Activated CD4-positive, CD25-positive, alpha-beta regulatory T cell treated with anti-CD3 and anti-CD28 coated beads, Interleukin-2, amount 50 U/mL, for 24 hours (primary cell): ENCODE measurements around the gene KCNIP1.
"Not testable (repeated sequence)": the region's sequence is repeated elsewhere in the genome, so short reads cannot be mapped to it uniquely, and the experiment has no call there.

Experiments used
- ATAC-seq, 2 donors: fragments of 150-1000 bp; cut with Tn5 transposase; one replicate each; pipeline ENCODE4 v1.10.0; 2021; ENCODE audit warnings: mild to moderate bottlenecking in 1 of 2, moderate library complexity in 1 of 2

KCNIP1 gene

GRCh38 chr5:170538096-170538465, 34.3 kb downstream of the KCNIP1 start:
- no peak for ATAC-seq

GRCh38 chr5:170538696-170539586, 35.1 kb downstream of the KCNIP1 start:
- no peak for ATAC-seq

DNA sequence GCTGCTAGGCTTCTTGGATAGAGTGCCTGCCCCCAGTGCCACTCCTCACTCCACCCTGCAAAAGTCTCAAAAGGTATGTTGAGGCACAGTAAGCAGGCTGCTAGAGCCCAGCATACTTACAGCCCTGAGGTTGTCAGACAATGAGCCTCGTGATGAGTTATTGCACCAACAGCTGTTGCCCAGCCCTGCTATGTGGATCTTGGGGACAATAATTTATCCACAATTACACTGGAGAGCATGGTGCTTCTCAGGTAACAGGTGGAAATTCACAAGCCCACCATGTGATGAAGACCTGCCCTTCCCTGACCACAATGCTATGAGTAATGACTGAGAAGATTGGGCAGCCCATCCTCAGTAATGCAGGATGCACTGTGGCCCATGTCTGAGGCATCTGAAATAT, 36.5 kb downstream of the KCNIP1 start:
- ATAC-seq, result no peak

DNA sequence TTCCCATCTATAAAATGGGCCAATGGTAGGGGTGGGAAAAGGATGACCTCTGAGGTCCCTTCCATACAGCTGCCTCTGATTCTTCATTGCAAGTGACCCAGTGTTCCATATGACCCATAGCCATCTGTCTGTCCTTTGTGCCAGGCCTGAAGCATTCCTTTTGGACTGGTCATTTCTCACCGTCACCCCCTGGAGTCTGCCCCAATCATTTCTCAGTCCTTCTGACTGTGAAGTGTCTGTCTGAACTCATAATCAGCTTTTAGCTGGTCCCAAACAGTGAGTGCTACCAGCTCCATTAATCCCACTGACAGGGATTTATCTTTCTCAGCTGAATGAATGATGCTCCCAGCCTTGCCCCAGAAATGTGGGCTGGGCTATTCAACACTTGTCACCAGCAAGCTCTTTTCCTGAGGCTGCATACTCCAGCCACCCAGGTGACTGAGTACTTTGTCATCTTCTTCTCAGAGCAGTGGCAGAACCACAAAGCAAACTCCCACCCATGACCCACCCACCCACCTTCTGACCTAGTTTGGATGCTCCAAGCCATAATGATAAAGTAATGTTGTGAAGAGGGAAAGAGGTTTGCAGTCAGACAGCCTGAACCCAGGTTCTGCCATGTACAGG, 37.4 kb downstream of the KCNIP1 start:
- no peak for ATAC-seq

GRCh38 chr5:170542691-170543293, 39.0 kb downstream of the KCNIP1 start:
- no peak for ATAC-seq

DNA sequence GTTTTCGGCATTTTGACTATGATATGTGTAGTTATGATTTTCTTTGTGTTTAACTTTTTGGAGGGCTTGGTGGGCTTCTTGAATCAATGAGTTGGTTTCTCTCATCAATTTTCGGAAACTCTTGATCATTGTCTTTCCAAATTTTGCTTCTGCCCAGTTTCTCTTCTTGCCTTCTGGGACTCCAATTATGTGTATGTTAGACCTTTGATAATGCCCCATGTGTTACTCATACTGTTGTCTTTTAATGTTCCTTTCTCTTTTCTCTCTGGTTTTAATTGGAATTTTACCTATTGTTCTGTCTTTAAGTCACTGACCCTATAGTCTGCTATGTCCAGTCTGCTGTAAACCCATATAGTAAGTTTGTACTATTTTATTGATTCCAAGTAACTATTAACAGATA, 41.5 kb downstream of the KCNIP1 start:
- ATAC-seq, result no peak

DNA sequence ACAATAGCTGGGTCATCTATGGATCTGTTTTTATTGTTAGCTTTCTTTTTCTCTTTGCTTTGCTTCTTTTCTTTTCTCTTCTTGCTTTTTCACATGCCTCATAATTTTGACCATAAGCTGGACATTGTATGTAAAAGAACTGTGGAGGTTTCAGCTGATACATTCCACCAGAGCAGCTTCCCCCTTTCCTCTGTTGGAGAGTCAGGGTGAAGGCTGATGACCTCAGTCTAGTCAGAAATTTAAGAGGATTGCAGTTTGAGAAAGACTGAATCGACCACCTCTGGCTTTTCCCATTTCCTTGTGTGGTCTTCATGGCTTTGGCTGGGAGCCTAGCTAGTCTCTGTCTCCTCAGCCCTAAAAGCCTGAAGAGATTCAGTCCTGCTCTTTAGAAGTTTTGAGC, 42.0 kb downstream of the KCNIP1 start:
- no peak for ATAC-seq

- ATAC-seq, result no peak
These were observed 42.5 kb downstream of the KCNIP1 start for GRCh38 chr5:170546282-170546681.

DNA sequence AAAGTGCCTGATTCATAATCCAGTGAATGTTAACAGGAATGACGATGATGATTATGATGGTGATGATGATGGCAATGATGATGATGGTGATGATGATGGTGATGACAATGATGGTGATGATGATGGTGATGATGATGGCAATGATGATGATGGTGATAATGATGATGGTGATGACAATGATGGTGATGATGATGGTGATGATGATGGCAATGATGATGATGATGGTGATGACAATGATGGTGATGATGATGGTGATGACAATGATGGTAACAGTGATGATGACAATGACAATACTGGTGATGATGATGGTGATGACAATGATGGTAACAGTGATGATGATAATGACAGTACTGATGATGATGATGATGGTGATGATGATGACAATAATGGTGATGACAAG, 46.6 kb downstream of the KCNIP1 start:
- not testable (repeated sequence) for ATAC-seq

GRCh38 chr5:170551076-170551475, 47.3 kb downstream of the KCNIP1 start:
- no peak for ATAC-seq

DNA sequence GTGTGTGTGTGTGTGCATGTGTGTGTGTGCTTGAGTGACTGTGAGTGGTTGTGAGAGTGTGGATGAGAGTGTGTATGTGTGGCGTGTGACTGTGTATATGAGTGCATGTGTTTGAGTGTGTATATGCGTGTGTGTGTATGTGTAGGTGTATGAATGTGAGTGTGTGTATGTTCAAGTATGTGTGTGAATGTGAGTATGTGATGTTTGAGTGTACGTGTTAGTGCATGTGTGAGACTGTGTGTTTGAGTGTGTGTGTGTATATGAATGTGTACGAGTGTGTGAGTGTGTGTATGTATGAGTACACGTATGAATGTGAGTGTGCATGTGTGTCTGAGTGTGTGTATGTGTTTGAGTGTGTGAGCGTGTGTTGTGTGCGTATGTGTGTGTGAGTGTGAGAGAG, 47.8 kb downstream of the KCNIP1 start:
- no peak for ATAC-seq

DNA sequence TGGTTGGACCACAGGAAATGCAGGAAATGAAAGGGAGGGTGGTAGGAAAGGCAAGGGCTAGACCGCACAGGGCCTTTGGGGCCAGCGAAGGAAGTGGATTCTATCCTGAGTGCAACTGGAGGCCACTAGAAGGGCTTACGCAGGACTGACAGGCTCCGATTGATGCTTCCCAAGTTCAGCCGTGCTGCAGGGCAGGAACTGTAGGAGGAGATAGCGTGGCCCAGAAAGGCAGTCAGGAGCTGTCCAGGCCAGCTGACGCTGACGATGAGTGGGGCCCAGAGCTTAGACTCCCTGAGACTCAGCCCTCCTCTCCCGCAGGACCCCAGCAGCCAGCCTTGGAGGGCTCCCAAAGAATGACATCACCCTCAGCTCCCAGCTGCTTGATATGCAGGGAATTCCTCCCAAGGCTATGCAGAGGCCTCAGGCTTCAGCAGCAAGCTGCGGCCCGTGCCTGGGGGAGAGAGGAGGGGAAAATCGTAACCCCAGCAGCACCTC, 48.8 kb downstream of the KCNIP1 start:
- no peak for ATAC-seq

- ATAC-seq, result no peak
These were observed 49.4 kb downstream of the KCNIP1 start for GRCh38 chr5:170553218-170553617.

DNA sequence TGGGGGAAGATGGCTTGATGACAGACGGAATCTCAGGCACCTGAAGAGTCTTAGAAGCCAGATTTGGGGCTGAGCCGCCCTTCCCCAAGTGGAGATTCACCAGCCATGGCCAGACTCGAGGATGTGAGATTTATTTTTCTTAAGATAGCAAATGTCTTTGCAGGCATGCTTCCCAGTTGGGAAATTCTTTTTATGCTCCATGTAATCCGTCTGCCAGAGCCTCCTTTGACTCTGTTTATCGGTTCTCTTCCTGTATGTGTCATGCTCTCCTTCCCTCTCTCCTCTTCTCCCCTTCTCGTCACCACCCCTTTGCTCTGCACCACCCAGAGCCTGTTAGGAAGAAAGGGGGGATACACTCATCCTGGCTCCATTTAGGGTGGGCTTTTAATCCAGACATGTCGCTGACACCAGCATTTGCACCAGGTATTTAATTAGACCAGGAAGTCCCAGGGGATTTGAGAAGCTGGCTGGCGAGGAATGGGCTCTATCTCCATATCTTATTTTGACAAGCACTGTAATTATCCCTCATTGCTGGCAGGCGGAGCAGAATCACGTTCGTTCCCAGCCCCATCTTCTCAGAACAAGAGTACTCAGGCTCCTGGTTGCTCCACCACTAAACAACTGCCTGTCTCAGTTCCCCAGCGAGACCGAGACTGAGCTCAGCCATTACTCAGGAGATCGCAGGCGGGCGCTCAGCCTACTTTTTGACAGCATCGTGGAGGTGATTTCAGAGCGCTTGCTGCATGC, 50.9 kb downstream of the KCNIP1 start:
- ATAC-seq, result no peak

- ATAC-seq, result no peak
These were observed 53.5 kb downstream of the KCNIP1 start for GRCh38 chr5:170557314-170557713.

- ATAC-seq, result no peak
These were observed 55.5 kb downstream of the KCNIP1 start for GRCh38 chr5:170559296-170559695.

DNA sequence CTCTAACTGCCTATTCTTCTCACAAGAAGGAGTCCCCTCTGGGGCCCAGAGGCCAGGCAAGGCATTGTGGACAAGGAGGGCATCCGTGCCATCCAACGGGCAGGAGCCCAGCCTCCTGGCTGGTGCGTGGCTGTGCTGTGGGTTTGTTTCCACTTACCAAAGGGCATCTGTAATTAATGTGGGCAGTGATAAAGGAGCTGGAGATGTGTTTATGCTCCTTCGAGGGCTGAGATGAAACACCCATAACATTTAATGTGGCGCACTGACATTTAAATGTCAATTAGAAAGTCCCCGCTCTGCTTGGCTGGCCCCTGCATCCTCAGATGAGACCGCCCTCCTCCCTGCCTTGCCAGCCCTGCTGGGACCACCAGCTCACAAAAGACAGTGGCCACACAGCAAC, 57.1 kb downstream of the KCNIP1 start:
- ATAC-seq, result no peak

DNA sequence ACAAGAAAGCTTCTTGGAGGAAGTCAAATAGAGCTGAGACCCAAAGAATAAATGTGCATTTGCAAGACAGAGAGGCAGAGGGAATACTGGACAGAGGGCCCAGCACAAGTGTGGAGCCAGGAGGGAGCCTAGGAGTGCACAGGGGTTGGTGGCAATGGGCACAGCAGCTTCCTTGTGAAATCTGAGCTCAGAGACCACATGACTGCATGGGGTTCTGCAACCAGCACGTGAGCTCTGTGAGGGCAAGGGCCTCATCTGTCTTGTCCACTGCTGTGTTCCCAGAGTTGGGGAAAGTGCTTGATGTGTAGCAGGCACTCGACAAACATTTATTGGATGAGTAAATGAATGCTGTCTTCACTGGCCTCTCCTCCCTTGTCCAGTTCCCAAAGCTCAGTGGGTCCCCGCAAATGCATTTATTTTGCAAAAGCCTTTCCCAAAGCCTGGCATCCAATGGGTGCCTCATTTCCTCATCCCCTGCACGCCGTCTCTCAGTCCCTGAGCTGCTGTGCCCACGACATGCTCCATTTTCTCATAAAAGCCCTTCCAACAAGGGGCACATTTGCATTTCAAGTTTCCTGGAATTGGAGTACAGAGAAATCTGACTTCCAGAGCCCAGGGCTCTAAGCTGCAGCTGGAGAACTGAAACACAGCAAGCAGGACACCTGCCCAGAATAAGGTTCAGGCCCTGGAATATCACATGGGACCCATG, 58.5 kb downstream of the KCNIP1 start:
- no peak for ATAC-seq

DNA sequence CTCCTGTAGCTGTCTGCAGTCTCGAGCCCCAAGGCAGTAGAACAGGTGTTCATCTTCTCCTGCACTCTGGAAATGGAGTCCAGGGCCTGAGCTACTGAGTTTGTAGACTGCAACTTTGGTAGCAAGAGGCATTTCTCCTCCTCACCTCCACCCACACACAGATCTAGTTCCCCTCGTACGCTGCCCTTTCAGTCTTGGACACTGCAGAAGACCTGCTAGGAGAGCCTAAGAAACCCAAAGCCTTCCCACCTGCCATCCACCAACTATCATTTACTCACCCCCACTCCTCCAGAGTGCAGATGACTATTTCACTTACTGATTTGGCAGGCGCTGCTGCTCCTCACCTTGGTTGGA, 59.0 kb downstream of the KCNIP1 start:
- ATAC-seq, result no peak

DNA sequence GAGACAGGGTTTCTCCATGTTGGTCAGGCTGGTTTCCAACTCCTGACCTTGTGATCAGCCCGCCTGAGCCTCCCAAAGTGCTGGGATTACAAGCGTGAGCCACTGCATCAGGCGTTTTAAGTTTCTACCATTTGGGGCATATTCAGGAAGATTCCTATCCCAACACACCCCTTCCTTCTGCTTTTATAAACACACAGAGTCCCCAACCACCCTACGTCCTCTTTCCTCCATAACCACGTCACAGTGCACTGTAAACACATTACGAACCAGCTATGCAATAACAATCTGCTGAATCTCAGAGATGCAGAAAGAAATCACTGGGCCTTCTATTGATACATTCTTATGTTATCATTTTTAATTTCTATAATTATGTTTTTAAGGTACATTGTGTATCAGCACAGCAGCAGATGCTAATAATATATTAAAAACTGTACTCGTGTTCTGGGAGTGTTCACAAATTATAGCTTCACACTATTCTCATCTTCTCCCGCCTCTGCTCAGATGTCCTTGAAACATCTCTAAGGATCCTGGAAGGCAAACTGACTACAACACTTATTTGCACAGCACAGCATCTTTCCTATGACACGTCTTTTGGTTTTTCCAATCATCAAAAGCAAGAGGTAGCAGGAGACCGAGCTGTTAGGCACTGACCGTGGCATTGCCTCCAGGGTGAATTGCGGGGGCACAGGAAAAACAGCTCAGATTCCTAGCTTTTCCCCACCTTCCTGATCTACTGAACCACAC, 60.2 kb downstream of the KCNIP1 start:
- ATAC-seq, result no peak

GRCh38 chr5:170565072-170565471, 61.3 kb downstream of the KCNIP1 start:
- ATAC-seq, result no peak

DNA sequence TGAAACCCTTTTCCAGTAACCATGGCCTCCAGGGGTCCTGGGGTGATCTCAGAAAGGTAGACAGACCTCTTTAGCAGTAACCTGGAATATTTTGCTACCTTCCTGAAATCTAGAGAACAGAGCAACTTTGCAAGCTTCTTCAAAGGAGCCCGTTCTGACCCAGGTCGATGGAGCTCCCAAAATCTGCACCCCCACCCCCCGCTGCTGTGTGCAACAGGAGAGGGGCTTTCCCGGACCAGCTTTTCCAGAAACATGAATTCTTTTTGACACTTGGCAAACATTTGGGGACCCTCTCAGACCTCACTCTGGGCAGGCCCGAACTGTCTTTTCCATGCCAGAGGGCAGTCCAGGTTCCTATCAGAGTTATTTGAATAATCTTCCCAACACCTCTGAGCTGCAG, 65.3 kb downstream of the KCNIP1 start:
- ATAC-seq, result no peak
